Activated CD4-positive, alpha-beta memory T cell treated with anti-CD3 and anti-CD28 coated beads for 36 hours (primary cell): Measurements from ENCODE around the gene TCF20. TPM values are rescaled to one million over a fixed set of nuclear protein-coding genes. Genes with fewer than 3 reads are reported as not detected.

ENCODE experiments used
- CTCF ChIA-PET: fragments of 350-600 bp; sonication (Branson Sonifier 250); formaldehyde crosslinking; loops from one replicate; lab custom pipeline; 2021; ENCODE audit warnings: antibody characterized with exemption, inconsistent platforms; lab: Charles Lee
- POLR2A ChIA-PET: fragments of 350-600 bp; sonication (Branson Sonifier 250); formaldehyde crosslinking; loops from one replicate; lab custom pipeline; 2021; ENCODE audit warnings: antibody characterized with exemption; lab: Charles Lee
- DNase-seq: peaks from one replicate; pipeline ENCODE4 v3.0.0-alpha.2; 2020
- H3K27ac Mint-ChIP-seq: one replicate; pipeline ENCODE4 v1.8.0; 2021; ENCODE audit warnings: mixed read lengths
- H3K27me3 Mint-ChIP-seq: one replicate; pipeline ENCODE4 v1.8.0; 2021; ENCODE audit warnings: mixed read lengths
- H3K36me3 Mint-ChIP-seq: one replicate; pipeline ENCODE4 v1.8.0; 2021; ENCODE audit warnings: mixed read lengths
- H3K4me1 Mint-ChIP-seq: one replicate; pipeline ENCODE4 v1.8.0; 2021; ENCODE audit warnings: low read depth, mixed read lengths
- H3K4me3 Mint-ChIP-seq: one replicate; pipeline ENCODE4 v1.8.0; 2021; ENCODE audit warnings: mild to moderate bottlenecking, mixed read lengths
- H3K9me3 Mint-ChIP-seq: one replicate; pipeline ENCODE4 v1.8.0; 2021; ENCODE audit warnings: mixed read lengths
- intact Hi-C: fragments of 100-400 bp; cut with micrococcal nuclease; formaldehyde crosslinking; loops from one replicate; pipeline ENCODE4 v1.15.1; 2023
- total RNA-seq, 2 experiments: library from RNA; stranded (reverse); gene quantifications; one replicate each; pipeline ENCODE4 v1.2.3, GENCODE V29; 2021

Gene TCF20
- 10 to 100 TPM; 69.6 to 71.6 TPM for total RNA-seq

DNA sequence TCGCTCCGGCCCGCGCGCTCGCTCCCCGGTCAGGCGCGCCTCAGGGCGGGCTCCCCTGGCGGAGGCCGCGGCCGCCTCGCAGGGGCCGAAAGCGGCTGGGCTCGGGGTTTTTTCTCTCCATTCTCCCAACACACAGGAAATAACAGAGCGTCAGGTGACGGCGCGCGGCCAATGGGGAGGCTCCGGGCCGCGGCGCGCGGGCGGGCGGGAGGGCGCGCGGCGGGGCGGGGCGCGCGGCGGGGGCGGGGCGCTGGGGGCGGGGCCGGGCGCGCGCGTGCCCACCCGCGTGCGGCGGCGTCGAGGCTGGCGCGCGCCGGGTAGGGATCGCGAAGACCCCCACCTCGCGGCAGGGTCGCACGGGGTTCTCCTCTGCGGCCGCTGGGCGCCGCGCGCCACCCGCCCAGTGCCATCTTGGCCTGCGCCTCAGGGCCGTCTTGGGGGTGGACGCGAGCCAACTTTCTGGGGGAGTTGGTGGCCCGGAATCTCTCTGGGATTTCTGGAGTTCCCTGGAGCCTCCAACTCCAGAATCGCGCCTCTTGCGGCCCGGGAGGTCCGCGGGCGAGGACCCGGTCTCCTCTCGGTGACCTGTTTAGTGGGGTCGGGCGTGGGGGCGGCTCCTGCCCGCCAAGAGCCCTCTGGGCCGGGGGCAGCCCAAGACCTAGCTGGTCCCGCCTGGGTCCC is at the start of gene TCF20:
Gene TCF20 (minus strand): TSS at position 144 of the 681 bp plus-strand sequence. CDS start 55,348 bp downstream, outside the sequence.
- H3K27ac Mint-ChIP-seq: peak within 1 kb of the TSS; percentile 72
- H3K4me3 Mint-ChIP-seq: peak within 1 kb of the TSS; percentile 84
- H3K36me3 Mint-ChIP-seq: peaks cover 7% of the 10 kb centered on the region
- H3K27me3 Mint-ChIP-seq: no peaks in the 10 kb centered on the region
- POLR2A ChIA-PET: no interaction called here
- CTCF ChIA-PET: no interaction called here
- DNase-seq: peak; percentile 84
- peaks cover 34% of the 10 kb centered on the region for H3K4me1 Mint-ChIP-seq
- no peaks in the 10 kb centered on the region for H3K9me3 Mint-ChIP-seq
- intact Hi-C loops: no loop called here

DNA sequence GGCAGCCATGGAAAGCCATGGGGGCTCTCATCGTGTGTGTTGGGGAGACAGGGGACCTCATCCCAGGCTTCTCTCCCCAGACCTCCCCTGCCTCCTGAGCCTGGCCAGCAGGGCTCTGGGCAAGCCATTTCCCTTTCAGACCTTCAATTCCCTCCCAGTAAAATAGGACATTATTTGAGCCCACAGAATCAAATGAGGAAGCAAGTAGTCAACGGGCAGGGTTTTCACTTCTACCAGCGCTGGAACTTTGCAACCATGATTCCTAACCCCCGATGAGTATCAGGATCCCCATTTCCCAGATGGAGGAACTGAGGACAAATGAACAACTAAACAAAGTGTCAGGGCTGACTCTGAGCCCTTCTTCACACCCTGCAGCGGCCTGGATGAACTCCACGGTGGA is 48.9 kb upstream of the TCF20 start:
- H3K36me3 Mint-ChIP-seq: no peaks in the 10 kb centered on the region
- intact Hi-C loops: no loop called here
- ChIA-PET CTCF (no interaction called here), POLR2A (no interaction called here)
- no peaks in the 10 kb centered on the region for H3K27me3 Mint-ChIP-seq
- DNase-seq: no peak
- H3K4me1 Mint-ChIP-seq: peaks cover 24% of the 10 kb centered on the region
- H3K27ac Mint-ChIP-seq: no peak overlapping the region
- H3K4me3 Mint-ChIP-seq: no peak overlapping the region
- H3K9me3 Mint-ChIP-seq: no peaks in the 10 kb centered on the region

DNA sequence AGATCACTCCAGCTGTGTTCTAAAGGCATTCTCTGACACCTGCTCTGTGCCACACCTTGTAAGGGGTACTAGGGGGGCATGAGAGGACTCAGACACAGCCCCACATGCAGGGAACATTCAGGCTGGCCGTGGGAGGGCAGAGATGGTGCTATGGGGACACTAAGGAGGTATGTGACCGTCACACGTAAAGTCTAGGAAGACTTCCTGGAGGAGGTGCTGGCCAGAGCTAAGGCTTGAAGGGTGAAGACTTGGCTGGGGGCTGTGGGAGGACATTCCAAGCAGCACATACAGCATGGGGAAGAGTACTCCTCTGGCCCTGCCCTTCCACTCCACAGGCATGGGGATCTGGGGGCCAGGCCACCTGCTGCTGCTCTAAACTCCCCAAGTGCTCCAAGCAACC is 48.5 kb upstream of the TCF20 start:
- no peak overlapping the region for H3K4me3 Mint-ChIP-seq
- CTCF ChIA-PET: interaction anchor here (1.5 kb wide), 1 partner anchor 150 kb away, joined by 3 read pairs; no protein-coding TSS in a partner anchor
- H3K9me3 Mint-ChIP-seq: no peaks in the 10 kb centered on the region
- intact Hi-C loops: no loop called here
- H3K27ac Mint-ChIP-seq: no peak overlapping the region
- POLR2A ChIA-PET: no interaction called here
- no peak for DNase-seq
- no peaks in the 10 kb centered on the region for H3K36me3 Mint-ChIP-seq
- H3K4me1 Mint-ChIP-seq: peaks cover 24% of the 10 kb centered on the region
- H3K27me3 Mint-ChIP-seq: no peaks in the 10 kb centered on the region

DNA sequence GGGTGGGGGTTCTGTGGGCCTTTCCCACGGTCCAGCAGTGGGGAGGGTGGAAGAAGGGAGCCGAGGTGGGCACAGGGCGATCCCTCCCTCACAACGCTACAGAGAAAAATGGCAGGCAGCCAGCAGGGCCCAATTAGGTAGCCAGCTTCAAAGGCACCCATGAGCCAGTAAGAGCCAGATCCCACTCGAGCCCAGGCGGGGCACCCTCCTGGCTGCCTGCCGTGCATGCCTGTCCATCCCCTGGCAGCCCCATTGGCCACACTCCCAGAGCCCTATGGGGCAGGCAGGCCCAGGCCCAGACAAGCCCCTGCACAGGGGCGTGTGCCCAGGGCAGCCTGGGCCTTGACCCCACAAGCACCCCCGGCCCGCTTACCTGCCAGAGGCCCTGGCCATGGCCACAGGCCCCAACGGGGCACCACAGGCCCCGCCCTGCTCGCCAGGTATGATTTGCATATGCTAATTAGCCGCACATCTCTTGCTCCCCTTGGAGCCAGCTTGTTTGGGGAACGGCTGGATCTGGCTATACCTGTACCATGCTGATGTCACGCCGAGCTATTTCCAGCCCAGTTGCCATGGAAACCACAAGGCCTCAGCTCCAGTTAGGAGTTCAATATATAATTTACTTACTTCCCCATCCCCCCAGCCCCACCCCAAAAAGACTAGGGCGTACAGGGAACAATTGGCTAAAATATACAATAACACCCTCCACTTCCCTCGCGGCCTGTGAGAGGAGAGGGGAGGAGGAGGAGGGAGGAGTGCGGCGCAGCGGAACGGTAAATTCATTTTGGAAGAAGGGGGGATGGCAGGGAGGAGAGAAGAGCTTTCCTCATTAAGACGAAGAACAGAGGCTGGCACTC is 47.5 kb upstream of the TCF20 start:
- H3K4me1 Mint-ChIP-seq: peaks cover 31% of the 10 kb centered on the region
- no peak overlapping the region for H3K4me3 Mint-ChIP-seq
- H3K9me3 Mint-ChIP-seq: no peaks in the 10 kb centered on the region
- no peaks in the 10 kb centered on the region for H3K36me3 Mint-ChIP-seq
- no peaks in the 10 kb centered on the region for H3K27me3 Mint-ChIP-seq
- intact Hi-C loops: no loop called here
- CTCF ChIA-PET: interaction anchor here (1.5 kb wide), 1 partner anchor 148 kb away, joined by 3 read pairs; no protein-coding TSS in a partner anchor
- POLR2A ChIA-PET: interaction anchor here (0.5 to 0.8 kb wide), 2 partner anchors 29 to 120 kb away, joined by 3 read pairs; no protein-coding TSS in a partner anchor
- no peak for DNase-seq
- H3K27ac Mint-ChIP-seq: no peak overlapping the region

DNA sequence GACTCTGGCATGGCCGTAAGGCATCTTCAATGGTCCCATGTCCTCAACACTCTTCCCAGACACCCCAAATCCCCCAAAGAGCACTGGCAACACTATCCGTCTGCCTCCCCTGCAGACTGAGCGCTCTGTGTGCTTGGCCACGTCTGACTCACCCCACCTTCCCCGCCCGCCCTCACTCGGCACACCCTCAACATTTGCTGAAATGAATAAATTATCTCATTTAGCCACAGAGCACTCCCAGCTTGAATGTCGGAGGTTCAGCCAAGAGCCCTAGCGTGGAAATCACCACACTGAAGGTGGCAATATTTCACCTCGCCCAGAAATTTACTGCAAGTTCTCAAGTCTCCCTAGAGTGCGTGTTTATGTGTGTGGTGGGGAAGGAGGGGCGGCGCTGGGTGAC is 46.6 kb upstream of the TCF20 start:
- Mint-ChIP-seq H3K36me3 (no peaks in the 10 kb centered on the region), H3K9me3 (no peaks in the 10 kb centered on the region), H3K27me3 (no peaks in the 10 kb centered on the region), H3K27ac (no peak overlapping the region), H3K4me3 (no peak overlapping the region), H3K4me1 (peaks cover 34% of the 10 kb centered on the region)
- ChIA-PET CTCF (interaction anchor here (1.2 kb wide), 1 partner anchor 35 kb away, joined by 3 read pairs; no protein-coding TSS in a partner anchor), POLR2A (interaction anchor here (0.5 kb wide), 1 partner anchor 119 kb away, joined by 3 read pairs; no protein-coding TSS in a partner anchor)
- peak; percentile 72 for DNase-seq
- intact Hi-C loops: no loop called here

DNA sequence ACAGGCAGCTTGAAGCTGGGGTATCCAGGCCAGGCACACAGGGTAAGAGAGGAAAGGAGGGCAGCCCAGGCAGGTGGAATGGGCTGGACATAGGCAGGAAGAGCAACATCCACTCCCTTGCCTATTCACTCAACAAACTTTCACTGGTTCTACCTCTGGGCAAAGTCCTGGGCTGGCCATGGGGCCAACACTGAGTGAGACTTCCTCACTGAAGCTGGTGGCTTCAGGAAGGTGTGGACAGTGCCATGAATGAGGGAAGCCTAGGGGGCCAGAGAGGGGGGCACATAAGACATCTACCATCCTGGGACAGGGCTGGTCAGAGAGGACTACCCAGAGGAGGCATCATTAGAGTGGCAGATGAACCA is 44.9 kb upstream of the TCF20 start:
- H3K9me3 Mint-ChIP-seq: no peaks in the 10 kb centered on the region
- ChIA-PET CTCF (interaction anchor here (0.6 to 2.3 kb wide), 2 partner anchors 145 to 146 kb away, joined by 4 to 7 read pairs; no protein-coding TSS in a partner anchor), POLR2A (no interaction called here)
- no peak for DNase-seq
- H3K27ac Mint-ChIP-seq: peak overlapping the region; percentile 11
- intact Hi-C loops: no loop called here
- no peak overlapping the region for H3K4me3 Mint-ChIP-seq
- H3K4me1 Mint-ChIP-seq: peaks cover 36% of the 10 kb centered on the region
- H3K36me3 Mint-ChIP-seq: no peaks in the 10 kb centered on the region
- no peaks in the 10 kb centered on the region for H3K27me3 Mint-ChIP-seq

DNA sequence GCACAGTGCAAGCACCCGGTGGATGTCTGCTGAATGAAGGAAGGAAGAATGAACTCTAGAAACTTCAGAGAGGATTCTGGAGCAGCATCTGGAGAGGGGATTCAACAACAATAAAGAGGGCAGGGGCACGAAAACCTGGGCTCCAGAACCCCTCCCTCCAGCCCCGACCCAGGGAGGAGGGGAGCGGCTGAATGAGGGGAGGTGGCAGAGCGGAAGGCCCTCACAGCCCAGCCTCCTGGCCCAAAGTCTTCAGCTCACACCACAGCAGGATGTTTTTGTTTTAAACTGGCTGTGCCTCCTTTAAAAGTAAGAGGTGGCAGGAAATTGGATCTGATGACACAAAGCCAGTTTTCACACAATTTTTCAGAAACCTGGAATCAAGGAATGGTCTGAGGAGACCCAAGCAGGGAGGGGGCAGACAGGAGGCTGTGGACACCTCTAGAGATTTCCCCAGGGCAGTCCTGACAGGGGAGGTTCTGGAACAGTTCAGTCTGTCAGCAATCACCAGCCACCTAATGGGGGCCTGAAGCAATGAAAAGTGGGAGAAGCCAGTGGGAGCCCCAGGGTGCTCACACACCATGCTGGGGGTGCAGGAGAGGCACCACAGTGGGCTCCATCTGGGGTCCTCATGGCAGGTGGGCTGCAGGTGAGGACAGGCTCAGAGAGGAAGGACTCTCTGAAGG is 44.4 kb upstream of the TCF20 start:
- Mint-ChIP-seq H3K4me1 (peaks cover 36% of the 10 kb centered on the region), H3K9me3 (no peaks in the 10 kb centered on the region), H3K27ac (peak overlapping the region; percentile 11), H3K27me3 (no peaks in the 10 kb centered on the region), H3K36me3 (no peaks in the 10 kb centered on the region), H3K4me3 (no peak overlapping the region)
- ChIA-PET CTCF (interaction anchor here (2.3 kb wide), 1 partner anchor 145 kb away, joined by 7 read pairs; no protein-coding TSS in a partner anchor), POLR2A (no interaction called here)
- intact Hi-C loops: loop anchor here (5.0 kb wide), 1 partner anchor 138 kb away; no protein-coding TSS in a partner anchor
- DNase-seq: no peak

DNA sequence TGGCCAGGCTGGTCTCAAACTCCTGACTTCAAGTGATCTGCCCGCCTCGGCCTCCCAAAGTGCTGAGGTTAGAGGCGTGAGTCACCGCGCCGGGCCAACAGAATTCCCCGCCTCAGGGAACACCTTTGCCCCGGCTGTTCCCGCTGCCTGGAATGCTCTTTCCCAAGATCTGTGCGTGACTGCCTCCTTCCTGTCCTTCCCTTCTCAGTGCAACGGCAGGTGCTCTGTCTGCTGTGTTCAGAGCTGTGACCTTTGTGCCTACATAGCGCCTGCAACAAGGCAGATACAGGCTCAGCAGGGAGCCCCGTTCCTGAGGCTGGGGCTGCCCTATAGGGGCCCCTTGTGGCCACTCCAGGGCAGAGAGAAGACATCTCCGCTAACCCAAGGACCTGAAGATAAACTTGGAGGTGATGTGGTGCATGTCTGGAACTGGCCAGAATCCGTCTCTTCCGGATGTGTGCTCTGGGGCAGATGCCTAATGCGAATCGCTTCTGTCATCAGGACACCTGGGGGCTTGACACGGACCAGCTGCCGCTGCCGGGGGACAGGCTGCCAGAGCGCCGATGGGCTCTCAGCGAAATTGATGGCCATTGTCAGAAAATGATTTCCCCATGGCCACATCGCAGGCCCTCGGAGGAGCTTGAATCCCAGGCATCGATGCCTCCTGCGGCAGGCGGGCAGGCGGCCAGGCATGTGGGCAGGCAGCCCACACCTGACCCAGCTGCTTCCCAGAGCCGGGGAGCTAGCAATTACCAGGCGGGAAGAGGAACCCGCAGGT is 43.5 kb upstream of the TCF20 start:
- POLR2A ChIA-PET: no interaction called here

DNA sequence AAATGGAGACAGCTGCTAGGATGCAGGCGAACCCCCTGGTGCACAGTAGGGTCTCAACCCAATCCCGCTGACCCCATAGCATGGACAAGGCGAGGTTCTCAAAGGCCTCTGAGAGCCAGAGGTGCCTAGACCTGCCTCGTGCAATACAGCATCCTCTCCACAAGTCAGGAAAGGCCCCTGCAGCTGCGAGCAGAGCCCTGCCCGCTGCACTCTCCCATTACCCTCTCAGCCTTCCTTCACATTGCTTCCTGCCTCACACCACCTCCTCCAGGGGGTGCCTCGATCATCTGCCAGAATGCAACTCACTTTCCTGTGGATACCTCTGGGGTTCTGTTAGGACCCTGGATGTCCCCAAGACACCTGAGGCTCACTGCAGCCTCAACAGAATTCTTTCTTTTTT is 42.8 kb upstream of the TCF20 start:
- Mint-ChIP-seq H3K4me1 (peaks cover 36% of the 10 kb centered on the region), H3K27ac (no peak overlapping the region), H3K36me3 (no peaks in the 10 kb centered on the region), H3K27me3 (no peaks in the 10 kb centered on the region), H3K9me3 (no peaks in the 10 kb centered on the region), H3K4me3 (no peak overlapping the region)
- no peak for DNase-seq
- intact Hi-C loops: loop anchor here (5.0 kb wide), 1 partner anchor 136 kb away; no protein-coding TSS in a partner anchor
- ChIA-PET CTCF (interaction anchor here (0.6 to 2.4 kb wide), 5 partner anchors 46 to 196 kb away, joined by 3 to 7 read pairs (median 4); no protein-coding TSS in a partner anchor), POLR2A (no interaction called here)

More for the DNA sequence above, 43.5 kb upstream of the TCF20 start:
- peaks cover 36% of the 10 kb centered on the region for H3K4me1 Mint-ChIP-seq
- no peaks in the 10 kb centered on the region for H3K27me3 Mint-ChIP-seq
- DNase-seq: peak; percentile 59
- CTCF ChIA-PET: interaction anchor here (0.6 to 2.4 kb wide), 5 partner anchors 47 to 197 kb away, joined by 3 to 7 read pairs (median 4); no protein-coding TSS in a partner anchor
- H3K27ac Mint-ChIP-seq: peak overlapping the region; percentile 25
- no peak overlapping the region for H3K4me3 Mint-ChIP-seq
- intact Hi-C loops: loop anchor here (5.0 kb wide), 1 partner anchor 137 kb away; no protein-coding TSS in a partner anchor
- H3K9me3 Mint-ChIP-seq: no peaks in the 10 kb centered on the region
- no peaks in the 10 kb centered on the region for H3K36me3 Mint-ChIP-seq

- Mint-ChIP-seq H3K27ac (no peak overlapping the region), H3K9me3 (no peaks in the 10 kb centered on the region), H3K27me3 (no peaks in the 10 kb centered on the region), H3K4me1 (peaks cover 31% of the 10 kb centered on the region), H3K4me3 (no peak overlapping the region), H3K36me3 (no peaks in the 10 kb centered on the region)
- CTCF ChIA-PET: no interaction called here
- no peak for DNase-seq
- intact Hi-C loops: loop anchor here (5.0 kb wide), 1 partner anchor 133 kb away; no protein-coding TSS in a partner anchor
- POLR2A ChIA-PET: interaction anchor here (0.6 kb wide), 1 partner anchor 250 kb away, joined by 3 read pairs; no protein-coding TSS in a partner anchor
These were observed 40.0 kb upstream of the TCF20 start for GRCh38 chr22:42310291-42311015.
